Measurements from ENCODE around the gene KIF5A.

The KIF5A gene

DNA sequence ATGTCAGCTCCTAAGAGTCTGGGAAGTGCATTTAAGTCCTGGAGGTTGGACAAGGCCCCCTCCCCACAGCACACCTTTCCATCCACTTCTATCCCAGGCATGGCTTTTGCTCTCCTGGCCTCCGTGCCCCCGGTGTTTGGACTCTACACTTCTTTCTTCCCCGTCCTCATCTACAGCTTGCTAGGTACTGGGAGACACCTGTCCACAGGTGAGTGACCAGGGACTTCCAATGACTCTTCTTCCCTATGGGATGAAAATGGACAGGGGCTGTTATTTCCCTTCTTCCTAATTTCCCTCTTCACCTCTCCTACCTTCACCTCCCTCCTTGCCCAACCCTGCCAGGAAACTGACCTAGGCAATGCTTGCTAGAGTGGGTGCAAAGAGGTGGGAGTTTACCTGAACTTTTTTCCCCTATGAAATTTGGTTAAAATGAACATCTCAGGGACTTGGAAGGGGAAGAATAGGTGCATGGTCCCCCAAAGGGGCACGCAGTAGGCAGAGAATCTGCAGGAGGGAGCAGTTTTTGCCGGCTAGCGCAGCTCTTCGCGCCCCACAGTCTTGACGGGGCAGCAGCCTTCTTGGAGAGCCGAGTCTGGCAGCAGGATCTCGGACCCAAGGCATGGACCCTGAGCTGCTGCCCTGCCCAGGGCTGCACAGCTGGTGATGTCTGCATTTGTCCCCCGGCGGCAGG lies 70.5 kb downstream of the KIF5A start:
- no peak for DNase-seq (ENCODE audit: low spot score)

DNA sequence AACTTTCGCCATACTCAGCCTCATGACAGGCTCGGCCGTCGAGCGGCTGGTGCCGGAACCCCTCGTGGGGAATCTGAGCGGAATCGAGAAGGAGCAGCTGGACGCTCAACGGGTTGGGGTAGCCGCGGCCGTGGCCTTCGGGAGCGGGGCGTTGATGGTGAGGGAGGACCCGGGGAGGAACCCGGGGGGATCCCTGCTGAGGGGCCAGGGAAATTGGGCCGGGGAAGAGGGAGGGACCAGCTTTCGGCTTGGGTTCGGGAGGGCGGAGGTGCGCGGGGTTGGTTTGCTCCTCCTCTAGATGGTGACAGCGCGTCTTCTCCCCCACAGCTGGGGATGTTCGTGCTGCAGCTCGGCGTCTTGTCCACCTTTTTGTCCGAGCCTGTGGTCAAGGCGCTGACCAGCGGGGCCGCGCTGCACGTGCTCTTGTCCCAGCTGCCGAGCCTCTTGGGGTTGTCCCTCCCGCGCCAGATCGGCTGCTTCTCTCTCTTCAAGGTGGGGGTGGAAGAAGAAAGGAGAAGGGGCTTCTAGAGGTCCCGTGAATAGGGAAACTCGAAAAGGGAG lies 71.2 kb downstream of the KIF5A start:
- DNase-seq (ENCODE audit: low spot score) = no peak

DNA sequence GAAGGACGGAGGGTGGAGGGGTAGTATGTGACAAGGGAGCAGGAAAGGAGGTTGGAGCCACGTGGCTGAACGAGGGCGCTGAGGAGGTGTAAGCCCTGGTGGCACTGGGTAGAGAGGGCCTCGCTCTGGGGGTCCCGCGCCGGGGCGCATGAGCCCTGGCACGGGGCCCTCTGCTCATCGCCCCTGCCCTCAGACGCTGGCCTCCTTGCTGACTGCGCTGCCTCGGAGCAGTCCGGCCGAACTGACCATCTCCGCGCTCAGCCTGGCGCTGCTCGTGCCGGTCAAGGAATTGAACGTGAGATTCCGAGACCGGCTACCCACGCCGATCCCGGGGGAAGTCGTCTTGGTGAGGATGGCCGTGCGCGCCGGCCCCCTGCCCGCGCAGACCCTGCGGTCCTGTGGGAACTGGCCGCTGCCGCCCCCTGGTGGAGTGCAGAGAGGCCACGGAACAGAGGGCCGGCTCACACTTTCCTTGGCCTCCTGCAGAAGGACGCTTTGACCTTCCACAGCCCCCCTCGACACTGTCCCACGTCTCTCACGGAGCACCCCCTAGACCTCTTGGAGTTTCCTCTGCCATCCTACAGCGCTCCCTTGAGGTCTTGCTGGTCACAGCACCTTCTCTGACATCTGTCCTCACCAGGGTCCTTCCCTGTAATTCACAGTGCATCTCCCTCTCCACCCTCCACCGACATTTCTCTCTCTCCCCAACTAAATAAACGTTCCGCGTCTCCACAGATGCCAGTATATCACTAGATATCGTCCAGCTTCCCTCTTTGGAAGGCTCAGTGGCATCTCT lies 71.9 kb downstream of the KIF5A start:
- DNase-seq (ENCODE audit: low spot score) = peak; percentile 26

DNA sequence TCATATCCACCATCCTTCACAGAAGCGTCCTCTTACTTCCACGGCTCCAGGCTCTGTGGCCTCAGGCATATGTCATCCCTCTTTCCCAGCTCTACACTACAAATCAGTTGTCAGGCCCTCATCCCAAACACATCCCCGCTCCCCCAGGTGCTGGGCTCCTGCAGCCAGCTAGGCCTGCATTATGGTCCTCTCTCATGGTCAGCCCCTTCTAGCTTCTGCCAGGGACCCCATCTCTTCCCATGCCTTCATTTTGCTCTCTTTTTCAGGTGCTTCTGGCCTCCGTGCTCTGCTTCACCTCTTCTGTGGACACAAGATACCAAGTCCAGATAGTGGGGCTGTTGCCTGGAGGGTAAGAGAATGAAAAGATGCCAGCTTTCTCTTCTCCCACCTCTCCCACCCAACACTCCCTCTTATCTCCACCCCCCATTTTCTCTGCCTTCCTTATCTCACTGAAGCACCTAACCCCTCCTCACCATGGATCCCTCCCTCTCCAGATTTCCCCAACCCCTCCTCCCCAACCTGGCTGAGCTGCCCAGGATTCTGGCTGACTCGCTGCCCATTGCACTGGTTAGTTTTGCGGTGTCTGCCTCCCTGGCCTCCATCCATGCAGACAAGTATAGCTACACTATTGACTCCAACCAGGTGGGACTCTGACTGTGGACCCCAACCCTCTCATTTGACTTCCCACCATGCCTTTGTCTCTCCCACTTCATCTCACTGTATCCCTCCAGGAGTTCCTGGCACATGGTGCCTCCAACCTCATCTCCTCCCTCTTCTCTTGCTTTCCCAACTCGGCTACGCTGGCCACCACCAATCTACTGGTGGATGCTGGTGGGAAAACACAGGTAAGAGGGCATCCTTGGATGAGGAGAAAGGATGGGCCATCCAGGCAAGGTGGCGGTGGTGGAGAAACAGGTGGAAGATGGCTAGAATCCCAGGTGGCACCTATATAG lies 72.7 kb downstream of the KIF5A start:
- no peak for DNase-seq (ENCODE audit: low spot score)

DNA sequence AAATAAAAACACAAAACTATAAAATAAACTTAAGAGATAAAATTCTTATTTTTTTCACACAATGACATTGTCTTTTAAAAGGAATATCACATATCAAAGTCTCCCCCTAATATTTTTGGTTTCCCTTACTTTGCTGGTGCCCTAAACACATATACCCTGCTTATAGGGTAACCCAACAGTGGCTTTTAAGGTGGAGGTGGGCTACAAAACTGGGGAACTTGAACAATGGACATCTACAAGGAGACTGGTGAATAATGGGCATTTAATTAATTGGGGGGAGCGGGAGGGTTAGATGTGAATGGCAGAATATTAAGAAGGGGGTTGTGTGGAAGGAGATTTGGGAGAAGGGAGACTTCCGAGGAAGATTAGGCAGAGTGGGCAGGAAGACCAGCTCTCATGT lies 73.5 kb downstream of the KIF5A start:
- DNase-seq (ENCODE audit: low spot score) = no peak

DNA sequence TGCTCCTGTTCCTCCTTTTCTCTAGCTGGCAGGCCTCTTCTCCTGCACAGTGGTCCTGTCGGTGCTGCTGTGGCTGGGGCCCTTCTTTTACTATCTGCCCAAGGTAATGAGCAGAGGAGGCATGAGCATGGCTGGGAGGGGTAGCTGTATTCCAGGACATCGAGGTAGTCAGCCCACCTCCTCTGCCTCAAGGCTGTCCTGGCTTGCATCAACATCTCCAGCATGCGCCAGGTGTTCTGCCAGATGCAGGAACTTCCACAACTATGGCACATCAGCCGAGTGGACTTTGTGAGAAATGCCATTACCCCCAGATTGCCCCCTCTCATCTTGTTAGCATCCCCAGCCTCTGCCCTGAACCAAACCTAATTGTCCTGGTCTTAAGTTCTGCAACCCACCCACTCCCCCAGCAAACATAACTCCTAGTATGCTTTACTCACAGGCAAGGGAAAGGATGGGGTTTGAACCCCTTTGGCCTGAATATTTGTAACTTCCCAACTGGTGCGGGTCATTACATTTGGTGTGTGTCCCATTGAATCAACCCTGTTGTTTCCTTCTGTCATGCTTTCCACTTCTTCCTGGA lies 74.1 kb downstream of the KIF5A start:
- DNase-seq (ENCODE audit: low spot score) = no peak

DNA sequence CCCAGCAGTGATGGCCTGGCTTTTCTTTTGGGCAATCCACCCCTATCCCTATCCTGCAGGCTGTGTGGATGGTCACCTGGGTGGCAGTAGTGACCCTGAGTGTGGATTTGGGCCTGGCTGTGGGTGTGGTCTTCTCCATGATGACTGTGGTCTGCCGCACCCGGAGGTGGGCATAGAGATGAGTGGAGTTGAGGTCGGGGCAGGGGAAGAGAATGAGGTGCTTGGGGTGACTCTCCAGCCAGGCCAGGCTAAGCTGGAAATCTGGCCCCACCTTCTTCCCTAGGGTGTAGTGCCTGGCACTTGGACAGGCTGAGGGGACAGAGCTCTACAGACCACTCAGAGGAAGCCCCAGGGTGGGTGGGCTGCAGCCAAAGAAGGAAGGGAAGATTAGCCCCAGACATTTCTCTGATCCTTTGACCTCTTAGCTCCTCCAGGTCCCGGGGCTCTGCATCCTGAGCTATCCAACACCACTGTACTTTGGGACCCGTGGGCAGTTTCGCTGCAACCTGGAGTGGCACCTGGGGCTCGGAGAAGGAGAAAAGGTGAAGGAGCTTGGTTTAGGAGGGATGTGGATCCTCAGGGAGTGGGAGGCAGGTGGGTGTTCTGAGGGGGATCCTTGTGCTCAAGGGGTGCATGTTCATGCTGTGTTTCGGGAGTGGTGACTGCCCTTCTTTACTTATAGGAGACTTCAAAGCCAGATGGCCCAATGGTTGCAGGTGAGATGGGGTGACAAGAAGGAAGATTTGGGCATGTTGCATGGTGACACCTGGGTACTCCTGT lies 74.8 kb downstream of the KIF5A start:
- no peak for DNase-seq (ENCODE audit: low spot score)

DNA sequence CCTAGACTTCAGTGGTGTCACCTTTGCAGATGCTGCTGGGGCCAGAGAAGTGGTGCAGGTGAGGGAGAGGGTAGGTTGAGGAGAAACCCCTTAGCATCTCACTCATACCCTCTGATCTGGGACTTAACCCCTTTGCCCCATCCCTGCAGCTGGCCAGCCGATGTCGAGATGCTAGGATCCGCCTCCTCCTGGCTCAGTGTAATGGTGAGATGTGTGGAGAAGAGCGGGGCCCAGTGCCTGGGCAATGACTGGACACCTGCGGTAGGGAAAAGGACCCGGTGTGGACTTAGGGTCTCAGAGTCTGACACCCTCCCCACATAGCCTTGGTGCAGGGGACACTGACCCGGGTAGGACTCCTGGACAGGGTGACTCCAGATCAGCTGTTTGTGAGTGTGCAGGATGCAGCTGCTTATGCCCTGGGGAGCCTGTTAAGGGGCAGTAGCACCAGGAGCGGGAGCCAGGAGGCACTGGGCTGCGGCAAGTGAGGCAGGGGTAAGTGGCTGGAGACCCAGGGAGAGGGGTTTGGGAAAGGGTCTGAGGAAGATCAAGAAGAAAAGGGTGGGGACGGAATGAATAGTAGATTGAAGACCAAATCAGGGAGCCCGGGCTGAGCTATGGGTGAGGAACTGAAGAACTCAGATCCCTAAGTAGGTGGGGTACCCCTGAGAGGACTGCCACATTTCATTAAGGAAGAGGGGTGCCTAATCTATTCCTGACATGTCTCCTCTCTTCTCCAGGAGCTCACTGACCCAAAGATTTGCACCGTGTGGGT lies 75.6 kb downstream of the KIF5A start:
- no peak for DNase-seq (ENCODE audit: low spot score)

DNA sequence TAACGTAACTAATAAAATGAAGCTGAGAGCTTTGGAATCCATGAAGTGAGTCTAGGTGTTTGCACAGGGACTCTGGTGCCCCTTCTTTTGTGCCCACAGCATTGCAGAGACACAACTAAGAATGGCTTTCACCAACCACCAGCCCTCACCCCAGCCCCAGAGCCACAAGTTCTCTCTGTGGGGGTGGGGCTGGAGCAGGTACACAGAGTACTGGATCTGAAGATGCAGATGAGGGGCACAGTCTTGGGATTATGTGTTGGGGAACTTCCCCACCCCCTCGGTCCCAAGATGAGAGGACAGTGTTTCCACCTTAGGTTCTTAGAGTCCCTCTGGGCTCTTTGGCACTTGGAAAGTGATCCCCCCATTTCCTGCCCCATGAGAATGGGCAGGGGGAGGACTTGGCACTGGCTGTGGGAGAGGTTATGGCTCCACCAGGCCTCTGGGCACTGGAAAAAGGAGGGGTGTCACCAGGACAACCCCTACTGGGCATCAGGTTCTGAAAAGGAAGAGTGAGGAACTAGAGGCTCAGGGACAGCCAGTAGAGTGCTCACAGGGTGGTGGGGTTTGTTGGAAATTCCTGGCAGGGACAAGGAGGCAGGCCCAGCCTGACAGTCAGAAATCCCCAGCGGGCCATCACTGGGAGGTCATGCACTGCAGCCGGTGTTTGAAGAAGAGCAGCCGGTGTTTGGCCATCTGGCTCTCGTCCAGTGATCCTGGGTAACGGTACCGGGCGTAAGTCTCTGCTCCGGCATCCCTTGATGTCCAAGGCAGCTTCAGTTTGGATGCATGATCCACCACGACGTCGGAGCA lies 76.5 kb downstream of the KIF5A start:
- no peak for DNase-seq (ENCODE audit: low spot score)

DNA sequence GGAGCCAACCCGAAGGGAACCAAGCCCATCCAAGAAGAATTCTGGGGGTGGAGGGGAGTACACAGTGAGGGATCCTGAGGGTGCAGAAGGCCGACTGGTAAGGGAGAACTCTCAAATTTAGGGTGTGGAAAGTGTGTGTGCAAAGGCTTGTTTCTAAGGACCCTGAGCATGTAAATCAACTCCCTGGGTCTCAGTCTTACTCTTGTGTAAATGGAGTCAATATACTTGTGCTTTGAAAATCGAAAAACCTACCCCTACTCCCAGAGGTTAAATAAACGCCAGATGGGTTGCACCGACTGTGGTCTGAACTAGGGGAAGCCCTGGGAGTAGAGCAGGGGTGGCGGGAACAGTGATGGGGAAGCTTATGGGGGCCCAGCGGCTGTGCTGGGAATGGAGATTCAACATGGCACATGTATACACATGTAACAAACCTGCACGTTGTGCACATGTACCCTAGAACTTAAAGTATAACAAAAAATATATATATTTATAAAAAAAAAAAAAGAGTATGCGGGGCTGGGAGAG lies 77.1 kb downstream of the KIF5A start:
- no peak for DNase-seq (ENCODE audit: low spot score)

DNA sequence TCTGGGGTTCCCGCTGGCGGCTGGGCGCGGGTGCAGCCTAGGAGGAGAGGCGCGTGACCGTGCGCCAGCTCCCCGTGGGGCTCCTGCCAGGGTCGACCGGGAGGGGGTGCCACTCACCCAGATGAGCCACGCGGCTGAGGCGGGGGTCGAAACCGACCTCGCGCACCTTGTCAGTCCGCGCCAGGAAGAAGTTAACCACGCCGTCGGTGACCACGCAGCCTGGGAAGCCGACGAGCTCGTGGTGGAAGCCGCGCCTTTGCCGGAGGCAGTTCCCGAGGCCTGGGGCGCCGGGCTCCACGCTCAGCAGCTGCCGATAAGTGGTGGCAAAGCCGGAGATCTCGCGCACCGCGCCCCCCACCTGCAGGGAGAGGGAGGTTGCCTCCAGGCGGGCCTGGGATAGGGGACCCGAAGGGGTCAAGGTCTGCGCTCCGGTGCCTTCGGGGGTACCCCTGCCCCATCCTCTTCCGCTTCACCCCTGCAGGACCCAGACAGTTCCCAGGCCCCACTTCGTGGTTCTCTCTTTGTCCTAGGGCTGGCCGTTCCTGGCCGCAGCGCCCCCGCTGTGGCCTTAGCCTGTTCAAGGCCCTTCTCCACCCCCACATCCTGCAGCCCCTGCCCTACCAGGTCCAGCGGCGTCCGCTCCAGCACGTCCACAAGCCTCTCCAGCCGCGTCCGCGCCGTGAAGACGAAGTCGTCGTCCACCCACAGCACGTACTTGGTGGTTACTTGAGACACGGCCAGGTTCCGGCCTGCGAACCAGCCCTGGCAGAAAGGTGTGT lies 77.8 kb downstream of the KIF5A start:
- no peak for DNase-seq (ENCODE audit: low spot score)

DNA sequence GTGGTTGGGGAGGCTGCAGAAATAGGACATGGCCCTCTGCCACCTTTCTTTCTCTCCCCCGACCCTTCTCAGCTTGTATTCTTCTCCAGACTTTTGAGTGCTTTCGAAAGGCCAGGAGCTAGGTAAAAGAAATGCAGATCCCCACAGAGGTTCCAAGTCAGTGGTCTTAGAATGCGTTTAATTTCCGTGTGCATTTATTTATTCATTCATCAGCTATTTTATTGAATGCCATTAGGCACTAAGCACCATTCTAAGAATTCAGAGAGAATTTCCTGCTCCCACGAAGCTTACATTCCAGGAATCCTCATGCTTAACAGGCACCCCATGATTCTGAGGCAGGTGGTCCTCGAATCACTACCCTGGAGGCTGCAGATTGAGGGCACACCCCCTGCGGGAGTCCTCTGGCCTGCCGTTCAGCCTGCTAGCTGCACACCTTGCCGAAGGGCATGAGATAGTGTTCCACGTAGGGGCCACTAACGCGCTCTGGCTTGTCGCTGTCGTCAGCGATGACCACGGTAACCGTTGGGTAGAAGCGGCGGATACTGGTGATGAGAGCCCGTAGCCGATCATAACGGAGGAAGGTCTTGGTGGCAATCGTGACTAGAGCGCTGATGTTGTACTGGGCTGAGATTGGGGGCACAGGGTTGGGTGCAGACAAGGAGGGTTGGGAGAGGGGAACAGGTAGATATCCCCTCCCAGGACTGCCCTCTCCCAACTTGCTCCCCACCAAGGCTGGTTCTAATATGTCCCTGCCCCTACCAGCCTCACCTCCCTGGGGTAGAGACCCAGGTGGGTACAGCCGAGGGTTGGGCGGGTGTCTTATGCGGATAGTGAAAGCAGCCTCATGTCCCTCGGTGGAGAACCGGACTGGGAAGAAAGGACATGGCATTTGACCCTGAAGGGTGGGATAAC lies 78.7 kb downstream of the KIF5A start:
- DNase-seq (ENCODE audit: low spot score) = no peak

DNA sequence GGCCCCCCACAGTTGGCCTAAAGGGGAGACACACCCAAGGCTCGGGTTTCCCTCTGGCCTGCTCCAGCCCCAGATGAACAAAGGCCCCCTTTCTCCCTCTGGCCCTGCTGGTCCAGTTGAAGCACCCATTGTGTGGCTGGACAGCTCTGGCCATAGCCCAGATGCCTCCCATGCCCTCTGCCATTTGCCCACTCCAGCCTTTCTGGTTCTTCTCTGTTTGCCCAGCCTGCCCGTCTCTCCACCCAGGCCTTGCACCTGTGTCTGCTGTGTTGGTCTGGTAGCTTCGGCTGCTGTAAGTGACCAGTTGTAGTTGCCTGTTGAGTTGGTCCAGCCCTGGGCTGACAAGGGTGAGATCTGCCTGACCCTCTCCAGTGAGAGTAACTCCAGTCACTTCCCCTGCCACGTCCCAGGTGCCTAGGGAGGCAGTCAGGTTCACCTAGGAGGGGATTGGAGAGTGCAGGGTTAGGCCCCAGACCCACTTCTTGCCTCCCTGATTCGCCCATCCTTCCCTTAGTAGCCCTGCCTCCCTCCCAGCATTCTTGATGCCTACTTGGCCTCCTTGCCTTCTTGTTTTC lies 80.1 kb downstream of the KIF5A start:
- no peak for DNase-seq (ENCODE audit: low spot score)

DNA sequence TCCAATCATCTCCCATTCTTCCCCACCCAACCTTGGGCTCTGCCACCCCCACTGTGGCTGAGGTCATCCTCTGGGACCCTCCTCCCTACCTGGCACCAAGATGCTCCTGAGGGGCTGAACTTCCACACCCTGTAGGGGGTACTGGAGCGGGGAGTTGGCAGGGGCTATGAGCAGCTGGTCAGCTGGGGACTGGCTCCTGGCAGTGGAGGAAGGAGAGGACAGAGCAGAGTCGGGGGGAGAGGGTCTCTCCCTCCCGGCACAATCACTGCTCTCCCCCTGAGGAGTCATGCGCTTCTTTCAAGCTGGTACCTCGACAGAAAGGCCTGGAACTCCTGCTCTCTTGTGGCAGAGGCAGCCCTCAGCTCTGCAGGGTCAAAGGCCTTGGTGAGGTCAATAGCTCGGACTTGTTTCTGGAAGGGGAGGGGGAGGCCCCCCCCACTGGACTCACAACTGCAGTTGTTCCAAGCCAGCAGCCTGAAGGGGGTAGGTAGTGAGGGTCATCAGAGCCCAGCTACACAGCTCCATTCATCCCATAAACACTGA lies 81.1 kb downstream of the KIF5A start:
- DNase-seq (ENCODE audit: low spot score) = no peak

DNA sequence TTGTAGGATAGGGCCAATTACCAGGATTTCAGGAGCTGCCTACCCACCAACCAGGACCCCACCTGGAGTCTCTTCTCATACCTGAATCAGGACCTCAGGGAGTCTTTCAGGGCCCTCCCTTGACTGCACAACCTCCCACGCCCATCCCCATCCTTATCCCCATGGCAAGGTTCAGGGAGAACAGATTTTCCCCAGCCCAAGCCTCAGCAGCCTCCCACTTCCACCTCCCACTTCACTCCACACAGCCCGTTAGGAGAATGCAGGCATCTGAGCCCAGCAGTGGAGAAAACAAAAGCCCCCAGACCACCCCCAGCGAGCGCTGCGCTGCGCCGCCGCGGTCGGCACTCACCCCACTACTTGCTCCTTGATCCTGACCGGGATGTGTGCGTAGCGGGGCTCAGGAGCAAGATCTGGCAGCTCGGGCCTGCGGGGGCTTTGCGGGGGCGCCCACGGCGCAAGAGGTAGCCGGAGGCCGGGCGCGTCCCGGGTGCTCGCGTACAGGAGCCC lies 81.8 kb downstream of the KIF5A start:
- DNase-seq (ENCODE audit: low spot score) = no peak

Data from kidney tubule cell (primary cell).